ENCODE data around the gene MARK2.

Gene MARK2

DNA sequence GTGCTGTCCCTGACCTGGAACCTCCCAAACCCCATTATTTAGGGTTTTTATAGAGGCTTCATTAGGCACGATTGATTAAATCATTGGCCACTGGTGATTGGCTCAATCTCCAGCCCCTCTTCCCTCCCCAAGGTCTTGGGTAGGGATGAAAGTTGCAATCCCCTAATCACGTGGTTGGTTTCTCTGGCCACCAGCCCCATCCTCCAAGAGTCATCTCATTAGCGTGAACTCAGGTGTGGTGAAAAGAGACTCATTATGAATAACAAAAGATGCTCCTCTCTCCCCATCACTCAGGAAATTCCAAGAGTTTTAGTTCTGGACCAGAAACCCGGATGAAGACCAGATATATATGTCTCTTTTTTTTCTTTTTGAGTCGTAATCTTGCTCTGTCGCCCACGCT, 7.6 kb upstream of the MARK2 start:
- DNase-seq: no peak

DNA sequence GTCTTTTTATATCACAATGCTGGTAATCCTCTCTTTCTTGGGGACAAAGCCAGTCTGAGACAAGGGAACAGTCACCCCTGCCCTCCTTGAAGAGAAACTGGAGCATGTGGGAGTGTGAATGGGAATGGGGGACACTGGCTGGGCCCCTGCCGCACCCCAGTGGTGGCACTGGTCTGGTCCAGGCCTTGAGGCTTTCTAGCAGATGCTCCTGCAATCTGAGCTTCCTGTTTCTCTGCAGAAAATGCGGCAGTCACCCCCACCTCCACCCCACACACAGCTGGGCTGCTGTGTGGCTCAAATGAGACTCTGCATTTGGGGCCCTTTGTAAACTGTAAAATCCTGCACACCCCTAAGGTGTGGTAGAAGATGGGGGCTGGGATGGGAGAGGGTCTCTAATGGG, 6.6 kb upstream of the MARK2 start:
- DNase-seq: no peak

DNA sequence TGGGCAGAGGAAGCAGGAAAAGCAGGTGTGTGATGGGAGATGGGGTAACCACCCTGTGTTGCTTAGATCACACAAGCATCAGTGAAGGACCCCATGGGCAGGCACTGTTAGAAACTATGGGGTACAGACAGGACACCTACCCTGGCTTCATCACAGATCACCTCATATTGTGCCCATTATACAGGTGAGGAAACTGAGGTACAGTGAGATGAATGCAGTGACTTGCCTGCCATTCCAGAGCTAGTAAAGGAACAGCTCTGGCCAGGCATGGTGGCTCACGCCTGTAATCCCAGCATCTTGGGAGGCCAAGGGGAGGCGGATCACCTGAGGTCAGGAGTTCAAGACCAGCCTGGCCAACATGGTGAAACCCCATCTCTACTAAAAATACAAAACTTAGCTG, 5.9 kb upstream of the MARK2 start:
- DNase-seq: no peak

DNA sequence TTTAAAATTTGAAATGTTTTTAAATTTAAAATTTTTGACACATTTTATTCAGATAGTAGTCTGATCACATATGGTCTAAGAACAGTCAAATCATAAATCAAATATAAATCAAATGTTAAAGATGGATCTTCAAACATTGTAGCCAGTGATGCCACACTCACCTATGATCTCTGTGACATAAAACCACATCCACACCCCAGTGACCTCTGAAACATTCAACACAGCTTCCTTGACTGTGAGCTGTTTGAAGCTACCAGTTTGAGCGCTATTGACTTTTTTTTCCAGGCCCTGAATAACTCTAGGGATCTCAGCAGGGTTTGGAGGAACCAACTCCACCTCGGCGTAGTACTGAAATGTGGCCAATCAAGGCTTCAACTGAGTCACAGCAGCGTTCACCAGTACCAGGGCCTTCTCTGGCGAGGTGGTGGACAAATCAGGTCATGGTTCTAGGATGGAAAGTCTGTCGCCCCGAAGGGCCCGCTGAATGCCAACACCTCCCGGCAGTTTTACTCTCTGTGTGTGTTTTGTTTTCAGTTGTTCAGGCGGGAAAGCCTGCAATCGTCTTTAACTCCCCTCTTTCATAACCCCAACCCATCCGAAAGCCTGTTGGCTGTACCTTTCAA, 4.3 kb upstream of the MARK2 start:
- no peak for DNase-seq

DNA sequence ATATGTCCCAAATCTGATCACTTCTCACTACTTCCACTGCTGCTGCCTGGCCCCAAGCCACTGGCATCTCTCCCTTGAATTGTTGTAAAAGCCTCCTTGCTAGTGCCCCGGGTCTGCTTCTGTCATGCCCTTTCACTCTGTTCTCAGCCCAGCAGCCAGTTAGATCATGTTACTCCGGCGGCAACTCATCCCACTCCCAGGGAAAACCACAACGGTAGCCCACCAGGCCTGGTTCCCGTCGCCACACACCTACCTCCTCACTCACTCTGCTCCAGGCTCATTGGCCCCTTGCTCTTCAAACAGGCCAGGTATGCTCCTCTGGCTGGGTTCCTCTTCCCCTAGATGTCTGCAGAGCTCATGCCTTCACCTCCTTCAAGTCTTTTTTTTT, 3.8 kb upstream of the MARK2 start:
- DNase-seq: no peak

DNA sequence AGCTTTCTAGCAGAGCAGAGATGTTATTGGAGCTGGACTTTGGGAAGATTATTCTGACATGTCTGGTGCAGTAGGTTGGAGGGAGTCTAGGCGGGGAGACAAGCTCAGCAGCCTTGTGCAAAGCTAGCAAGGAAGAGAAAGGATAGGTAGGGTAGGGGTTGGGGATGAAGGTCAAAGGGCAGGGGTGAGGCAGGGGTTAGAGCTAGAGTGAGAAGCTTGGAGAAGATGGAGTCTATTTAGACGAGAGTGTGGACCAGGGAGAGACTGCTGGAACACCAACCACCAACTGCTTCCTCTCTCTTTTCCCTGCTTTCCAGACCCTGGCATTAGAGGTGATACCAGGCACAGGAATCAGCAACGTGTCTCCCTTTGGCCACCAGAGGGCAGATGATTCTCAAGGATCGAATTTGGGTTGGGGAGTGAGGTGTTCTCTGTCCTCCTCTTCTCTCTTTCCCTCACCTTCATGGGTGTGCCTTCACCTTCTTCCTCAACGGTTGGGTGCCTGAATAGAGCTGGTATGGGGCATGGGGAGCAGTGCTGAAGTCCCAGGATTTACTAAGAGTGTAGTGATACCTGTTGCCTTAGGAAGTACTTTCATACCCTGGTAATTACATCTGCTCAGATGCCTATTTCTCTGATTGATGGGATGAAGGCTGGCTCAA, 1.8 kb upstream of the MARK2 start:
- DNase-seq: no peak

DNA sequence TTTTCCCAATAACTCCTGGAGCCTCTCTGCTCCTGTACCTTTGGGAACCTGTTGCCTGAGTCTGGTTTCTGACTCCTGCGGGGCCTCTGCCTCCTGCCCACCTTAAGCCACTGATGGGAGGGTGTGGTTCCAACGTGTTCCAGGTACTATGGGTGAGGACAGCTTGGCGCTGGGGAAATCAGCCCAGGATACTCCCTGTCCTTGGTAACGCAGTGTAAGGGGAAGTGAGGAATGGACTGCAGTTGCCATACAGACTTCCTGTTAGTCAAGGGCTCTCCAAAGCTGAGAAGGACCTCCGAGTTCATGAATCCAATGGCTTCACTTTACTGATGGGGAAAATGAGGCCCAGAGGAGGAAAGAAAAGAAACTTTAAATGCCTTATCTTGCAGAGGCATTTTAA, 1.2 kb upstream of the MARK2 start:
- DNase-seq: no peak

DNA sequence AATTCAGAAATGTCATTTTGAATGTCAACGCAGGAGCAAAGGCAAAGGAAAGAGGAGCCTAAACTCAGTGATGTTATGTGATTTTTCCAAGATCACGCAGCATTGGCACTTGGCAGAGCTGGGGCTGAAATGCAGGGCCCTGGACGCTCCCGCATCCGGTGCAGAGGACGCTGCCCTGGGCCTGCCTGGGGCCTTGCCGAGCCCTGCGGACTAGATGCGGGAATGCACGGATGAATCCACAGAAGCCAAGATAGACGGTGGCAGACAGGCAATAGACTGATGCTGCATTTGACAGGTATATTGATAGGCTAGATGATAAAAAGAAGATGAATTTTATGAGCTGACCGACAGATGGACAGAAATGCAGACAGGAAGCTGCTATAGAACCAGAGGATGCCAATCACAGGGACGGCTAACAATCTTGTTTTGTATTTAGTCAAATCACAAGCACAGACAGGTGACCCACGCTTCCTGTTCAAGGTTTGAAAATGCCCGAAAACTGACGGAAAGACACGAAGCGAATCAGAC, 696 bp upstream of the MARK2 start:
- DNase-seq: no peak

DNA sequence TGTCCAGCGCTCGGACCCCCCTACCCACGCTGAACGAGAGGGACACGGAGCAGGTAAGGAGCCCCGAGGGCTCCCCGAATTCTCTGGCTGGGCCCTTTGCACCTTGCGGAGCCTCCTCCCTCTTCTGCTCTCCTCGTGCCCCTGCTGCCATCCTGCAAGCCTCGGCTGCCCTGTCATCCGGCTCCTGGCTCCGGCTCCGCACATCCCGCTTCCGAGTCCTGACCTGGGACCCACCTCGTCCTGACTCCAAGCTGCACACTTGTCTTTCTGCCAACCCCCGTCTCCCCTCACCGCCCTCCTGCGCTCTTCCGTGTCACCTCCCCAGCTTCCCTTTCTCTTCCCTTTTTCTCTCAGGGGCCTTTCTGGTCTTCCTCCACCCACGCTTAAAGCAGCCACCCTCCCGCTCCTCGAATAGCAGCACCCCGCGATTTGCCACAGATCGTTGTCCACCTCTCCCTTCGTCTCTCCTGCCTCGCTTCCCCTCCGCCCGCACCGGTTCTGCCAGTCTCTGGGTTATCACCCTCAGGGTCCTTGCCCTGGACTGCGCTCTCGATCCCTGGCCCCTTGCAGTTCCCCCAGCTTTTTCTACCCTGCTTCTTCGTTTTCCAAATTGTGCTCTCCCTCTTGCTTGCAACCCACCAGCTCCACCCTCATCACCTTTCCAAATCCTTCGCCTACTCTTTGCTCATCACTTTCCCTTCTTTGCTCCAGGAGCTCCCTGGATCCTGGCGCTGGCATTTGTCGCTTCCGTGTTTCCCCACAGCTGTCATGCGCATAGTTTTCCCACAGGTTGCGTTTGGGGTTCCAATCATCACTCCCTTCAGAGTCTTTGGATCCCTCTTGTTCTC, 822 bp downstream of the MARK2 start:
- no peak for DNase-seq

DNA sequence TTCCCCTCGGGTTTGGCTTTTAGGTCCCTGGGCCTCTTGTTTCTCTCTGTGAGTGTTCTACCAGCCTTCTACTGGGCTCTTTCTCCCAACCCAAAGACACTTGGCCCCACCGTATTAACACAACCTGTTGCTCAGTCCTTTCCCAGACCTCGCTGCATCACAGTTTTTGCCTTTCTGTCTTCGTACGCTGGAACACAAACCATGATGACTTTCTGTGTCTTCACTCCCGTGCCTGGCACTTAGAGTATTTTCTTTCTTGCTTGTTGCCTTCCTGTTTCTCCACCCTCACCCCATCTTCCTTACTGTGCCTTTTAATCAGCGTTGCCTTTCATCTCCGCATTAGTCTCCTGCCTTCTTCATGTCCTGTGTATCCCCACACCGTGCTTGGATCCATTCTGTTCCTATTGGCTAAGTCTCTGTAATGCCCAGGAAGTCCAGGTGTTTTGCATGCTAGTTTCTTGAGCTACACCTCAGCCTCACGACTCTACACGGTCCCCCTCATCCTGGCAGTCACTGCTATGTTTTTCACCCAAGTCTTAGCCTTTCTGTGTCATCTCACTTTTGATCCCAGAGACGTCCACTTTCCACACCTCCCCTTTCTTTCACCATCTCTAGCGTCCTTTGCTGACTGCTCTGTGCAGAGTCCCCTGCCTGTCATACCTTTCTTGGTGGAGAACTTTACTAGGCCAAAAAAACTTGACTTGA, 1.6 kb downstream of the MARK2 start:
- DNase-seq: no peak

DNA sequence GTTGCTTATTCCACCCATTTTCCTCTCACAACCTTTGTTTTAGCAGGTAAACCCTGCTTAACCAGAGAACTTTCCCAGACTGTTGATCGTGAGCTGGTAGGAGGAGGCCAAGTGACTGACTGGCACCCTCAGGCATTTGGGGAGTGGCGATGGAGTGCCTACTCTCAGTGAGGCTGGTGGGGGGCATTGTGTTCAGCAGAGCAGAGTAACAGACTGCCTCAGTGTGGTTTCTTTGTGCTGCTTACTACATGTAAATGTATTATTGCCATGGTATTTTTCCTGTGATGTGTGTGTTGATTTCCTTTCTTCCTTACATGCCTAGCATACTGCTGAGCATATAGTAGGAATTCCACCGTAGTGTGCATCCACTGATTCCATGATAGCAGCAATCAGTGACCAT, 2.6 kb downstream of the MARK2 start:
- no peak for DNase-seq

DNA sequence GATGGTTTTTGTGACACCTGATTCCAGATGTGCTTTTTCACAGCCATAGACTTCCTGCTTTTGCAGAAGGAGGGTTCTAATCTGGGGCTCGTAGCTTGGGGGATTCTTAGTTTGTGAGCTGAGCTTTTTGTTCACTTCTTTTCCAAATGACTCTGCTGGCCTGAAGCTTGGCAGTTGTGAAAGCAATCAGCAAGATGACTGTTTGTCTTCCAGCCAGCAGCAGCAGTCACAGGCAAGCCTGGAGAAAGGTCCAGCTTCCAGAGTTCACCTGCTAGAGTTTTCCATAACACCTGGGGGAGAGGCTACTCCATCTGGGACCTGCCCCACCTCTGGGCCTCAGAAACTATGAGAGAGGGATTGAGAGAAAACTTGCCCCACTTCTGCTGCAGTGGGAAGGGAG, 4.1 kb downstream of the MARK2 start:
- no peak for DNase-seq

DNA sequence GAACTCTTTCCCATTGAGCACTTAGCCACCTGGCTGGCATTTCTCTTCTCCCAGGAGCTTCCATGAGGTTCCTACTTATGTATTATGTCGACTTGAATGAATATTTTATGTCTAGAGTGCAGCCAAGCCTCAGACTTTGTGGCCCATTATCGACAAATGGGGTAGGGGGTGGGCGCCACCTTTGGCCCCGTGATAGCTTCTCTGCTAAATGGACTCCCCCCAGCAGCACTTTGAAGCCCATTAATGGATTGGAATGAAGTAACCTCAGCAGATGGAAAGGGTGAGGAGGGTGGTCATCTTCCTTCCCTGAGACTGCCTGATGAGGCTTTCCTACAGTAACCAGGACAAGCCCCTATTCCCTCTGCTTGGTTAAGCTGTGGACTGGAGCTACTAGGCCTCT, 5.9 kb downstream of the MARK2 start:
- DNase-seq: no peak

DNA sequence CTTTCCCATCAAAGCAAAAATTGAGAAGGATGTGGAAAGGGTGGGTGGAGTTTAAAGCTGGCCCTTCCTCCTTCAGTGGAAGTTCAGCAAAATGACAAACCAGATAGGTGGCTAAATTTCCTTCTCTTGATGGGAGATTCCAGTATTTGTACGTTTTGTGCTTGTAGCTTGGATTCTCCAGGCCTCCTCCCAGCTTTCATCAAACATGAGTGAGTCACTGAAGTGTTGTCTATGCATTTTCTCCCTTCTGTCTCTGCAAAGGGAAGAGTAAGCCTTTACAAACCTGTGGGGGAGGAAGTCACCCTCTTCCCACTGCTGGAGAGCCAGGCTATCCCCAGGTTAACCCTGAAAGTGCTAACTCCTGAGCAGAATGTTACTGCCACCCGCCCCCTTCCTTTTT, 6.4 kb downstream of the MARK2 start:
- DNase-seq: no peak

DNA sequence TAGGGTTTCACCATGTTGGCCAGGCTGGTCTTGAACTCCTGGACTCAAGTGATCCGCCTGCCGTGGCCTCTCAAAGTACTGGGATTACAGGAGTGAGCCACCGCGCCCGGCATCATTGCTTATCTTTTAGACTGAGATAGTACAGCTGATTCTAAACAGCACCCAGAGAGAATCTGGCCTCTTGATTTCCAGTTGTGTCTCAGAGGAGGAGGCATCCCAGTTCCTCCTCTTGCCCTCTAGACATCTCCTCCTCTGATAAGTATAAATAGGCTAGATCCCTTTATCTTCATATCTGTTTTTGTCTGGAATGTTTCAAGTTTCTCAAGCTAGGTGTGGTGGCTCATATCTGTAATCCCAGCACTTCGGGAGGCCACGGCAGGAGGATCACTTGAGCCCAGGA, 7.0 kb downstream of the MARK2 start:
- no peak for DNase-seq

DNA sequence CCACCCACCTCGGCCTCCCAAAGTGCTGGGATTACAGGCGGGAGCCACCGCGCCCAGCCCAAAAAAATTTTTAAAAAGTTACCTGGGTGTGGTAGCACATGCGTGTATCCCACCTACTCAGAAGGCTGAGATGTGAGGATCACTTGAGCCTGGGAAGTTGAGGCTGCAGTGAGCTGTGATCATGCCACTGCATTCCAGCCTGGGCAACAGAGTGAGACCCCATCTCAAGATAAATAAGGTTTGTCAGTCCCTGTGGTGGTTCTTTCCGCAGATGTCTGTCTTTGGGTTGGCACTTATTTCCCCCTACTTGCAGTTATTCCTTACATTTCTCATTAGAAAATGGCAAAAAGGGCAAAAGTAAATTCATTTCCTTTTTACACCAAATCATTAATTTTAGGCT, 8.0 kb downstream of the MARK2 start:
- DNase-seq: no peak

DNA sequence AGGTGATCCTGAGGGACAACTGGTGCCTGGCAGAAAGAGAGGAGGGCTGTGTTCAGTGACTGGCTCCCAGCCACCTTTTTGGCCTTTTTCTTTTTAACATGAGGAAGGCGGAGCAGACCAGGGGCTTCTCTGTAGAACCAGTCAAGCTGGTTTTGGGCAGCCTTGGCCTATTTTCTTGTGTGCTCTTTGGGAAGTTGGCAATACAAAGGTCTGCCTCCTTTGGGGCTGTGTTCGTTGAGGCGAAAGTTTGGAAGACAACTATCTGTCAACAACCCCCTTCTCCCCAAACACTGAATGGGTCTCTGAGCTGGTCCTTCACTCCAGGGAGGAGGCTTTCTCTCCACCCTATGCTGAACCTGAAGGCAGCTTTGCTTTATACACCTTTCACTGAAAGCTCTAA, 8.5 kb downstream of the MARK2 start:
- DNase-seq: no peak

DNA sequence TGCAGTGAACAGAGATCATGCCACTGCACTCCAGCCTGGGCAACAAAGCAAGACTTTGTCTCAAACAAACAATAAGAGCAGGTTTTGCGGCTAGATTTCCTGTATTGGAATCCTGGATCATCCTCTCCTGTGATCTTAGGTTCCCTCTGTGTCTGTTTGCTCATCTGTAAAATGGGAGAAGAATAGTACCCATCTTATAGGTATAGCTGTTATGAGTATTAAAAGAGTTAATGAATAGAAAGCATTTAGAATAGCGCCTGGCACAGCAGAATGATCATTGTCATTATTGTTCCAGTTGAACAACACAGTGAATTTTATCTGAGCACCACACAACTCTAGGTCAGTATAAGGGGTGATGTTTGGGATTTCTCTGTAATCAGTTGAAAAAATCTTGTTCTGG, 10.8 kb downstream of the MARK2 start:
- no peak for DNase-seq

DNA sequence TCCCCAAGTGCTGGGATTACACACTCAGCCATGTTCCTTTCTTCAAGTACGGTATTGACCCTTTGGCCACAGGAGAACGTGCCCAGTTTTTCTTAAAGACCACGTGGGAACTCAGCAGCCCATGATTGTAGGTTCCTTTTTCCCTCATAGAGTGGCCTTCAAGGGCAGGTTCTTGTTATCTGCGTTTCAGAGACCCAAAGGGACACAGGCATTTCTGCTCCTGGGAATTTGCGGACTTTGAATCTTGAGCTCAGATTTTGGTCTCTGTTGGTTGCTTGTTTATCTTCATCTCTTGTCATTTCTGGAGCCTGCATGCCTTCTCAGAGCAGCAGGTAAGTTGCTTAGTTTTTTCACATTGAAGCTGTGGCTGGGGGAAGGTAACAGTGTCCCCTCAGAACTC, 12.0 kb downstream of the MARK2 start:
- DNase-seq: no peak

DNA sequence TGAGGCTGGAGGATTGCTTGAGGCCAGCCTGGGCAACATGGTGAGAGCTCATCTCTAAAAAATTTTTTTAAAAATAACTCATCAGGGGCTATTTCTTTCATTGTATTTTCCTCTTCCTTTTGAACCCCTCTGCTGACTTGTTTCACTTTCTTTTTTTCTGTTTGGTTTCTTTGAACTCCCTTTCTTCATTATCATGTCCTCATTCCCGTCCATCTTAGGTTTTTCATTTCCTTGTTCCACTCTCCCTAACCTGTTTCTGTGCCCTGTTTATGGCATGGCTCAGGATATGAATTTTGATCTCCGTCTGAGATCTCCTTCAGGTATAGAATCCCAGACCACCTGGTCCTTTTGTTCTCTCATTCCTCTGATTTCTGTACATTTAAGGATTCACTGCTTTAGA, 12.5 kb downstream of the MARK2 start:
- no peak for DNase-seq

DNA sequence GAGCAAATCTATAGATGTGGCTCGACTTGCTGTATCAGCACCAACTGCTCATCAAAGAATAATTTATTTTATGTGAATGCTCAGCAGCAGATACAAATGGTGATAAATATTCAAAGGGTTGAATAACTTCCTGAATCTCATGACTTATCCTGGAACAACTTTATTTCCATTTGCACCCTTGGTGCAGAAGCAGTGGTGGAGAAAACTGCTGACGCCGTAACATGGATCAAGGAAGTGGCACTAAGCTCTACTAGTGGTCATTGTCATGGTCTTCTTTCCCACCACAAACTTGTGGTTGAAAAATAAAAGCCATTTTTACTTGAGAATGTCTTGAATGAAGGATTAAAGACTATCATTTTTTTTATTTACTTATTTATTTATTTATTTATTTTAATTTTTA, 14.6 kb downstream of the MARK2 start:
- no peak for DNase-seq

DNA sequence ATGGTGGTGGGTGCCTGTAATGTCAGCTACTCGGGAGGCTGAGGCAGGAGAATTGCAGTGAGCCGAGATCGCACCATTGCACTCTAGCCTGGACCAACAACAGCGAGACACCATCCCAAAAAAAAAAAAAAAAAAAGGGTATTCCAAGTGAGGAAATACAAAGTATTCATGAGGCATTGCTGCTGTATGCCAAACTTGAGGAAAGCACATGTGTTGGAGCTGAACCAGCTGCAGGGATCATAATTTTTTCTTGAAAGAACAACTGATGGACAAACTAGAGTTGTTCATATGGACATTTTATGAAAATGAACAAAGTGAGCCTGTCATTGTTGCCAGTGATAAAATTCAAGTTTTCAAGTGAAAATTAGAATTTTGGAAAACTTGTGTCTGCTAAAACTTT, 15.8 kb downstream of the MARK2 start:
- no peak for DNase-seq

DNA sequence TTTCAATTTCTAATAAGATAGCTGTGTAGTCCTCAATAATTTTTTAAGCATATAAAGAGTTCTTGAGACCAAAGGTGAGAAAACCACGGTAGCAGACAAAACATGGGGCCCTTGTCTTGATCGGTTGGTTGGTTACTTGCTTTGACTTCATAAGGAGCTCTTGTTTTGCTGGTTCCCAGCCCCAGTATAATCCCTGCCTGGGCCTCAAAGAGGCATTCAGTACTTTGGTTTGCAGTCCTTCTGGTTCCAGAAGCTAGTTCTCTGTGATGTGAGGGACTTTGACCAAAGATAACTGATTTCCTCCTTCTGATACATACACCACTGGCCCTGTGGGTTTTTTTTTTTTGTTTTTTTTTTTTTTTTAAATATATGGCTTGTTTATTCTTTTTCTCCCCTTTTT, 17.1 kb downstream of the MARK2 start:
- no peak for DNase-seq
